Neural progenitor cell (in vitro differentiated cells): ENCODE data around the gene FAM89B. TPM values are rescaled to one million over a fixed set of nuclear protein-coding genes. Genes with fewer than 3 reads are reported as not detected.
A peak's percentile ranks its signal among the peaks of the same experiment; 100 is the strongest.

Source experiments
- DNase-seq: peaks from one replicate; pipeline ENCODE4 v3.0.0-alpha.2; 2016; ENCODE audit warnings: low spot score
- H2AFZ ChIP-seq: fragments of 200-600 bp; sonication (generic); replicated peaks from 2 replicates; pipeline ENCODE4 v1.6.1; 2016; ENCODE audit warnings: antibody characterized with exemption
- H3F3A ChIP-seq: fragments of 200-600 bp; sonication (generic); 2 replicates; pipeline ENCODE4 v1.6.1; 2016; ENCODE audit warnings: antibody characterized with exemption, low read depth
- H3K27ac ChIP-seq: fragments of 200-600 bp; sonication (generic); 2 replicates; pipeline ENCODE4 v1.5.1; 2016; ENCODE audit warnings: mild to moderate bottlenecking
- H3K27me3 ChIP-seq: fragments of 200-600 bp; sonication (generic); 2 replicates; pipeline ENCODE4 v1.6.1; 2016; ENCODE audit warnings: mild to moderate bottlenecking, moderate library complexity
- H3K36me3 ChIP-seq: fragments of 200-600 bp; sonication (generic); 2 replicates; pipeline ENCODE4 v1.5.1; 2016
- H3K4me1 ChIP-seq: fragments of 200-600 bp; sonication (generic); 2 replicates; pipeline ENCODE4 v1.6.1; 2016; ENCODE audit warnings: mixed run types
- H3K4me2 ChIP-seq: fragments of 200-600 bp; sonication (generic); 2 replicates; pipeline ENCODE4 v1.6.1; 2016
- H3K4me3 ChIP-seq: fragments of 200-600 bp; sonication (generic); 2 replicates; pipeline ENCODE4 v1.5.1; 2016
- H3K79me2 ChIP-seq: fragments of 200-600 bp; sonication (generic); 2 replicates; pipeline ENCODE4 v1.6.1; 2016; ENCODE audit warnings: low read depth
- H3K9ac ChIP-seq: fragments of 200-600 bp; sonication (generic); 2 replicates; pipeline ENCODE4 v1.6.1; 2016
- H3K9me3 ChIP-seq: fragments of 200-600 bp; sonication (generic); 2 replicates; pipeline ENCODE4 v1.5.1; 2016; ENCODE audit warnings: low read depth
- H4K20me1 ChIP-seq: fragments of 200-600 bp; sonication (generic); 2 replicates; pipeline ENCODE4 v1.6.1; 2016; ENCODE audit warnings: low read depth
- H3K27ac Mint-ChIP-seq: 3 replicates; pipeline ENCODE4 v1.8.0; 2021; ENCODE audit warnings: mixed read lengths
- H3K27me3 Mint-ChIP-seq: 2 replicates; pipeline ENCODE4 v1.8.0; 2022; ENCODE audit warnings: low read depth, mild to moderate bottlenecking, inconsistent platforms, moderate library complexity, mixed read lengths; ENCODE audit not compliant: insufficient read depth
- H3K36me3 Mint-ChIP-seq: 3 replicates; pipeline ENCODE4 v1.8.0; 2021; ENCODE audit warnings: mixed read lengths
- H3K4me1 Mint-ChIP-seq: 3 replicates; pipeline ENCODE4 v1.8.0; 2021; ENCODE audit warnings: mixed read lengths
- H3K4me3 Mint-ChIP-seq: 3 replicates; pipeline ENCODE4 v1.8.0; 2021; ENCODE audit warnings: mild to moderate bottlenecking, moderate library complexity, mixed read lengths
- H3K9me3 Mint-ChIP-seq: 3 replicates; pipeline ENCODE4 v1.8.0; 2020; ENCODE audit warnings: mixed read lengths
- CTCF ChIP-seq: fragments of 200-600 bp; sonication (generic); IDR thresholded peaks from 2 replicates; pipeline ENCODE4 v1.5.1; 2017; ENCODE audit warnings: antibody characterized with exemption, mild to moderate bottlenecking
- EZH2 ChIP-seq: fragments of 200-600 bp; sonication (generic); IDR thresholded peaks from 2 replicates; pipeline ENCODE4 v1.6.1; 2017; ENCODE audit warnings: antibody characterized with exemption, mild to moderate bottlenecking, moderate library complexity
- EZH2phosphoT487 ChIP-seq: fragments of 200-600 bp; sonication (generic); IDR thresholded peaks from 2 replicates; pipeline ENCODE4 v1.6.1; 2017; ENCODE audit warnings: antibody characterized with exemption
- total RNA-seq: library from RNA; depleted of rRNA; stranded (reverse); fragments of >200 nt; gene quantifications from 2 replicates; pipeline ENCODE4 v1.2.3, GENCODE V29; 2015; ENCODE audit warnings: low replicate concordance

FAM89B gene
- total RNA-seq, 1 donor from 2014 or later: 11.7 TPM

- H3K27me3 ChIP-seq: peaks cover 79% of the 10 kb centered on the region
- no peak overlapping the region for H2AFZ ChIP-seq
- no peaks in the 10 kb centered on the region for H3K9me3 ChIP-seq
- H3K27ac ChIP-seq: no peak overlapping the region
- H3K9ac ChIP-seq: no peak overlapping the region
- TF ChIP-seq EZH2phosphoT487 (no peak), EZH2 (no peak), CTCF (no peak)
- Mint-ChIP-seq H3K9me3 (no peaks in the 10 kb centered on the region), H3K27ac (peak overlapping the region; percentile 46), H3K4me1 (peaks cover 40% of the 10 kb centered on the region), H3K36me3 (peaks cover 2% of the 10 kb centered on the region), H3K4me3 (peak overlapping the region; percentile 35), H3K27me3 (peaks cover 19% of the 10 kb centered on the region)
- H3K4me2 ChIP-seq: peak overlapping the region; percentile 27
- peaks cover 7% of the 10 kb centered on the region for H3K4me1 ChIP-seq
- H3K36me3 ChIP-seq: no peaks in the 10 kb centered on the region
- H3K4me3 ChIP-seq: no peak overlapping the region
- H3F3A ChIP-seq: peaks cover 31% of the 10 kb centered on the region
- peak; percentile 82 for DNase-seq
- no peaks in the 10 kb centered on the region for H4K20me1 ChIP-seq
- H3K79me2 ChIP-seq: no peaks in the 10 kb centered on the region
These were observed 14.3 kb downstream of the FAM89B start for GRCh38 chr11:65586676-65587075.

DNA sequence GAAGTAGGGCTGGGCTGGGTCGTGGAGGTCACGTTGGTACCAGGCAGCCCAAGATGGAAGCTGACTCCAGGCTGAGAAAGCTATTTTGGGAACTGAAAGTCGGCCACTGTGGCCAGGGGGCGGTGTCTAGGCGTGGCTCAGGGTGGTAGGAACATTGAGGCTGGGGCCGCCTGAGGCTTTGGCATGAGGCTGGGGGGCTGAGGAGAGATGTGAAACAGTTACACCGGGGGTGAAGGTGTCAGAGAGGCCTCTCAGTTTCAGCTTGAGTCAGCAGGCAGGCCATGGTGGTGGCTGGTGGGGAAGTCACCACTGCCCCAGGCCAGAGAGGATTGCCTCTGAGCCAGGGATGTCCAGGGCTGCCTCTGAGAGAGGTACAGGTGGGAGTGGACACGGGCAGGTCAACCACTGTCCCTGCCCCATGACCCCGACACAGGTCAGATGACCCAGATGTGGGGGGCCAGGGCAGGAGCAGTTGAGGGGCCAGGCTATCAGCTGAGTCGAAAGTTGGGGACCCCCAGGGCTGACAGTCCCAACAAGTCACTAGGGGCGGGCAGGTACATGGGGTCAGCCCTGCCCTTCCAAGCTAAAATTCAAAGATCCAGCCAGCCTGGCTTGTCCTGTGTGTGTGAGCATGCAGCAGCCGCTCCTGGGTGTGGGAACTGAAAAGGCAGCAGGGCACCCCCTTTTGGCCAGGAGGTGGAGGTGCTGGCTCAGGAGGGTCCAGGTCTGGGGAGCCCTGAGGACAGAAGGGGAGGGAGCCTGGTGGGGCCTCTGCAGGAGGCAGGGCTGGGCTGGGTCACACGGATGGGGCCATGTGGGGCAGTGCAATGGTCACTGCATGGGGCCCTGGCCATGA is 16.1 kb downstream of the FAM89B start:
- Histone ChIP-seq H3K9ac (no peak overlapping the region), H3K9me3 (no peaks in the 10 kb centered on the region), H3K27me3 (peaks cover 80% of the 10 kb centered on the region), H3K4me2 (no peak overlapping the region), H3K79me2 (no peaks in the 10 kb centered on the region), H3K4me3 (no peak overlapping the region), H4K20me1 (no peaks in the 10 kb centered on the region), H3K27ac (no peak overlapping the region), H2AFZ (no peak overlapping the region), H3K4me1 (peaks cover 14% of the 10 kb centered on the region), H3F3A (peaks cover 49% of the 10 kb centered on the region), H3K36me3 (no peaks in the 10 kb centered on the region)
- Mint-ChIP-seq H3K4me1 (peaks cover 37% of the 10 kb centered on the region), H3K27ac (no peak overlapping the region), H3K27me3 (peaks cover 25% of the 10 kb centered on the region), H3K36me3 (peaks cover 2% of the 10 kb centered on the region), H3K9me3 (no peaks in the 10 kb centered on the region), H3K4me3 (peak overlapping the region; percentile 71)
- peak; percentile 76 for DNase-seq
- TF ChIP-seq EZH2 (no peak), CTCF (peak; percentile 62)

GRCh38 chr11:65589444-65590239 is 17.3 kb downstream of the FAM89B start:
- peaks cover 78% of the 10 kb centered on the region for H3K27me3 ChIP-seq
- H3K4me1 Mint-ChIP-seq: peaks cover 28% of the 10 kb centered on the region
- H2AFZ ChIP-seq: no peak overlapping the region
- H3K9ac ChIP-seq: no peak overlapping the region
- peak overlapping the region; percentile 71 for H3K4me3 Mint-ChIP-seq
- no peaks in the 10 kb centered on the region for H3K79me2 ChIP-seq
- H3K9me3 ChIP-seq: no peaks in the 10 kb centered on the region
- no peak overlapping the region for H3K27ac ChIP-seq
- H3K27ac Mint-ChIP-seq: peak overlapping the region; percentile 86
- H3K4me3 ChIP-seq: no peak overlapping the region
- TF ChIP-seq EZH2phosphoT487 (no peak), EZH2 (no peak), CTCF (no peak)
- H3K36me3 ChIP-seq: no peaks in the 10 kb centered on the region
- H3K4me1 ChIP-seq: peaks cover 14% of the 10 kb centered on the region
- peaks cover 52% of the 10 kb centered on the region for H3F3A ChIP-seq
- peaks cover 2% of the 10 kb centered on the region for H3K36me3 Mint-ChIP-seq
- H3K4me2 ChIP-seq: no peak overlapping the region
- H3K27me3 Mint-ChIP-seq: peaks cover 32% of the 10 kb centered on the region
- H4K20me1 ChIP-seq: no peaks in the 10 kb centered on the region
- no peaks in the 10 kb centered on the region for H3K9me3 Mint-ChIP-seq
- DNase-seq: no peak
